ENCODE data around the gene RSPO4. TPM values are rescaled to one million over a fixed set of nuclear protein-coding genes. Genes with fewer than 3 reads are reported as not detected.

Gene RSPO4
- total RNA-seq, result not detected

DNA sequence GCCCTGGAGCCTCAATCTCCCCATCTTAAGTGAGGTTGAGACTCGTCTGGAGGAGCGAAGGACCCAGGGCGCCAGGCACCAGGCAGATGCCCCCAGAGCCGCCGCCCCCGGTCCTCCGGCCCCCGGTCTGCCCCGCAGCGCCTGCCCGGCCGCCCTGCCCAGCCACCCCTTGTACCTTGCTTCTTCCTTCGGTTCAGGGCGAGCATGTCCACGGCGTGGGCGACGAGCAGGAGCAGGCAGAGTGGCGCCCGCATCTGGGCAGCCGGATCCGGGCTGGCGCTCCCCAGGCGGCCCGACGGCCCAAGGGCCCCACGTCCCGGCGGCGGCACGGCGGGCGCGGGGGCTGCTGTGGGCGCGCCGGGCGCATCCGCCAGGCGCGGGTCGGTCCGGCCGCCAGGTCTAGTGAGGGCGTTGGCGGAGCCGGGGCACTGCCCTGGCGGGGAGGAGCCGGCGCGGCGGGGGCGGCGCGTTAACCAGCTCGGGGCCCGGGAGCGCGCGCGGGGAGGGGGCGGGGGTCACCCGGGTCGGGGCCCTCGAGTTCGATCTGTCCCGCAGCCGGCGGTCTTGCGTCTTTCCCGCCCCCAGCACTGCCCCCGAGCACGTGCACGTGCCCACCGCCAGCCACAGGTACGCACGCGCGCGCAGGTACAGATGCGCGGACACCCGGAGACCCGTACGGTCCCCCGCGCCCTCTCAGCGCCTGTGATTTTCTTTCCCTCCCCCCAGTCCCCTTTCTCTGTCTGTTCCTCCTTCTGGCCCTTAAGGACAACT is at the start of gene RSPO4:
Gene RSPO4 (minus strand): TSS at position 401 of the 771 bp plus-strand sequence. CDS start 147 bp downstream, at position 254.
- Histone ChIP-seq H3K27me3 (ENCODE audit: control insufficient read depth in 3 of 3, insufficient read depth in 3 of 3, low read length in 3 of 3) (peaks cover 53 to 69% (median 62%) of the 10 kb centered on the region in 3 donors), H3K27ac (ENCODE audit: low read depth, low read length) (no peak within 1 kb of the TSS), H3K9ac (ENCODE audit: low read depth in 1 of 3, low read length in 3 of 3) (no peak within 1 kb of the TSS), H3K9me3 (ENCODE audit: control insufficient read depth in 3 of 3, low read length in 3 of 3) (no peaks in the 10 kb centered on the region), H3K36me3 (ENCODE audit: control insufficient read depth in 3 of 3, insufficient read depth in 3 of 3, low read length in 3 of 3) (no peaks in the 10 kb centered on the region), H3K4me3 (ENCODE audit: low read length in 3 of 3) (no peak within 1 kb of the TSS), H3K4me1 (ENCODE audit: control insufficient read depth in 3 of 3, insufficient read depth in 3 of 3, low read length in 3 of 3) (no peaks in the 10 kb centered on the region)

DNA sequence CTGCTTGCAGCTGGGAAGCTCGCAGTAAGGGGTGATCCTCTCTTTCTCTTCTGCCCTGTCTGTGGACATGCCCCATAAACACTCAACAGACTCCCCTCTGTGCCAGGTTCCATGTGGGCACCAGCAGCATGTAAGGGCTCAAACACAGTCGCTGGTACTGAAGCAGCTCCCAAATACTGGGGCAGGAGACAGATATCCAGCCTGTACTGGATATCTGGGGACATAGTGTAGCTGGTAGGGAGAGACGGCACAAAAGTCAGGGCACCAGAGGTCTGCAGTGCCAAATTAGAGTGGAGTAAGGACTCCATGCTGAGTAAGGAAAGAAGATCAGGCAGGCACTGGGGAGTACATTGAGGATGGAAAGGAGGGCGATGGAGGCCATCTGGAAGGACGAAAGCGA is 48.3 kb upstream of the RSPO4 start:
- Histone ChIP-seq H3K27me3 (ENCODE audit: control insufficient read depth in 3 of 3, insufficient read depth in 3 of 3, low read length in 3 of 3) (no peaks in the 10 kb centered on the region), H3K27ac (ENCODE audit: low read depth, low read length) (no peak overlapping the region), H3K4me1 (ENCODE audit: control insufficient read depth in 3 of 3, insufficient read depth in 3 of 3, low read length in 3 of 3) (no peaks in the 10 kb centered on the region), H3K9me3 (ENCODE audit: control insufficient read depth in 3 of 3, low read length in 3 of 3) (peaks cover 0 to 3% (median 2%) of the 10 kb centered on the region in 3 donors), H3K36me3 (ENCODE audit: control insufficient read depth in 3 of 3, insufficient read depth in 3 of 3, low read length in 3 of 3) (no peaks in the 10 kb centered on the region), H3K4me3 (ENCODE audit: low read length in 3 of 3) (no peak overlapping the region), H3K9ac (ENCODE audit: low read depth in 1 of 3, low read length in 3 of 3) (no peak overlapping the region)

DNA sequence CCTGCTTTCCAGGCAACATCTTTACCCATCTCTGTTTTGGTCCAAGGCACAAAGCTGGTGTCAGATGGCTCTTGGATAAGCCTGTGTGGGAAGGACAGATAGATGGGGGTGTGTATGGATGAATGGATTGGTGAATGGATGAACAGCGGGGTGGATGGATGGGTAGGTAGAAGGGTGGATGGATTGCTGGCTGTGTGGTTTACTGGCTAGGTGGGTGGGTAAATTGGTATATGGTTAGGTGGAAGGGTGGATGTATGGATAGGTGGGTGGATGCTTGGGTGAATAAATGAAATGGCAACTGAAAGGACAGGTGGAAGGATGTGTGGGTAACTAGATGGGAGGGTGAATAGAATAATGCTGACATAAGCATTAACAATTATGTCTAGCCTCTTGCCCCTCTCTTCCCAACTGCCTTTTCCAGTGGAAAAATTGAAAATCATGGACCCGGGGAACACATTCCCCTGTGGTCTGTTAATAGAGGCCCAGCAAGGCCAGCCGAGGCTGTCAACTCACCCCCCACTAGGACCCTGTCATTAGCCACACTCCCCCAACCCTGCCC is 43.8 kb upstream of the RSPO4 start:
- H3K9ac ChIP-seq (ENCODE audit: low read depth in 1 of 3, low read length in 3 of 3), result no peak overlapping the region
- H3K27me3 ChIP-seq (ENCODE audit: control insufficient read depth in 3 of 3, insufficient read depth in 3 of 3, low read length in 3 of 3), result peaks cover 0 to 2% (median 0%) of the 10 kb centered on the region in 3 donors
- no peaks in the 10 kb centered on the region for H3K36me3 ChIP-seq (ENCODE audit: control insufficient read depth in 3 of 3, insufficient read depth in 3 of 3, low read length in 3 of 3)
- peaks cover 0 to 3% (median 2%) of the 10 kb centered on the region in 3 donors for H3K9me3 ChIP-seq (ENCODE audit: control insufficient read depth in 3 of 3, low read length in 3 of 3)
- no peak overlapping the region for H3K27ac ChIP-seq (ENCODE audit: low read depth, low read length)
- H3K4me3 ChIP-seq (ENCODE audit: low read length in 3 of 3), result no peak overlapping the region
- no peaks in the 10 kb centered on the region for H3K4me1 ChIP-seq (ENCODE audit: control insufficient read depth in 3 of 3, insufficient read depth in 3 of 3, low read length in 3 of 3)

DNA sequence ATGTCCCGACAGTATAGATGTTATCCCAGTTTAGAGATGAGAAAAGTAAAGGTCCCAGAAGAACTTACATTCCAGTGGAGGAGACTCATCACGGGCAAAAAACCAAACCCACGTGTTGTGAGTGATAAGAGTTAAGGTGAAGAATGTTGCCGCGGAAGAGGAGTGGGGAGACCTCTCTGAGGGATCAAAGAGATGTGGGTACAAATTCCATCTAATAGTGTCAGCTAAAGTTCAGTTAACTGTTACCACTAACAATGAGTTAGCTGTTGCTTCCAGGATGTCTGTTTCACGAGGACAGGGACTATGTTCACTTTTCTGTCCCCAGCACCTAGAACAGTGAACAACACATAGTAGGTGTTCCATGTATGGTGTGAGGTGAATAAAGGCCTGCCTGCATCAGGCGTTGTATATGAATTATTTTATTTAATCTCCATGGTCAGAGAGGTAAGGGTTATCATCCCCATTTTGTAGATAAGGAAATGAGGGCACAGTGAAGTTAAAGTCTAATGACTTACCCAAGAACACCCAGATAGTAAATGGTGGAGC is 39.8 kb upstream of the RSPO4 start:
- Histone ChIP-seq H3K27me3 (ENCODE audit: control insufficient read depth in 3 of 3, insufficient read depth in 3 of 3, low read length in 3 of 3) (peaks cover 0 to 4% (median 0%) of the 10 kb centered on the region in 3 donors), H3K9me3 (ENCODE audit: control insufficient read depth in 3 of 3, low read length in 3 of 3) (no peaks in the 10 kb centered on the region), H3K4me3 (ENCODE audit: low read length in 3 of 3) (no peak overlapping the region), H3K36me3 (ENCODE audit: control insufficient read depth in 3 of 3, insufficient read depth in 3 of 3, low read length in 3 of 3) (no peaks in the 10 kb centered on the region), H3K4me1 (ENCODE audit: control insufficient read depth in 3 of 3, insufficient read depth in 3 of 3, low read length in 3 of 3) (no peaks in the 10 kb centered on the region), H3K27ac (ENCODE audit: low read depth, low read length) (no peak overlapping the region), H3K9ac (ENCODE audit: low read depth in 1 of 3, low read length in 3 of 3) (no peak overlapping the region)

DNA sequence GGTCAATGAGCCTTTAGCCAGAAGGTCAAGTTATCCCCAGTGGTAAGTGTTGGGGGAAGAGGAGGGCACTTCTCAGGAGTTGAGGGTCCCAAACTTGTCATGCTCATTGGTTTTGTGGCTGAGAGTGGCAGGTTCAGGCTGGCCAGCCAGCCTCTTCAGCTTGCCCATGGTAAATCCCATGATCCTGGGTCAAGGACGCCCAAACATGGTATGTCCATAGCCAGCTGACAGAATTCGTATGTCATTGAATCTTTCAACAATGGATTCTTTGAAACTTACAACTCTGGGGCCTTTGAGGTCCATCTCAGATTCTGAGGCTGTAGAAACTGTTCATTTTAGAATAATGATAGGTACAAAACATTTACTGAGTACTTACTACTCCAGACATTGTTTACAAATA is 36.1 kb upstream of the RSPO4 start:
- H3K9ac ChIP-seq (ENCODE audit: low read depth in 1 of 3, low read length in 3 of 3), result no peak overlapping the region

DNA sequence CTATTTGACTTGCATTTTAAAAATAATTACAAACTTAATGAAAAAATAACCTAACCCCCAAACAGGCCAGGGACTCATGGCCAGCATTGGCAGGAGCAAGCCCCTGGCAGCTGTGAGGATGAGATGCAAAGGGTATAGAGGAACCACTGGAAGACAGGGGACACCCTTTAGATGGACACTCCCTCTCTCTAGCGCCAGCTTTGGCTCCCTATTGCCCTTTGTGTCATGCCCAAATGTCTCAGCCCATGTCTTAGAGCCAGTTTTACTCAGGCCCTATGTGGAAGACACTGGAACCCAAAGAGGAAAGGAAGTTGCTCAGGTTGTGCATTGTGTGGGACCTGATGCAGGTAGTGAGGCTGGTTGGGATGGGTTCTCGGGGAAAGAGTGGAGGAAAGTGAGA is 34.9 kb upstream of the RSPO4 start:
- no peak overlapping the region for H3K9ac ChIP-seq (ENCODE audit: low read depth in 1 of 3, low read length in 3 of 3)
- no peaks in the 10 kb centered on the region for H3K4me1 ChIP-seq (ENCODE audit: control insufficient read depth in 3 of 3, insufficient read depth in 3 of 3, low read length in 3 of 3)
- no peaks in the 10 kb centered on the region for H3K9me3 ChIP-seq (ENCODE audit: control insufficient read depth in 3 of 3, low read length in 3 of 3)
- H3K4me3 ChIP-seq (ENCODE audit: low read length in 3 of 3), result no peak overlapping the region
- peaks cover 0 to 8% (median 2%) of the 10 kb centered on the region in 3 donors for H3K27me3 ChIP-seq (ENCODE audit: control insufficient read depth in 3 of 3, insufficient read depth in 3 of 3, low read length in 3 of 3)
- H3K27ac ChIP-seq (ENCODE audit: low read depth, low read length), result no peak overlapping the region
- H3K36me3 ChIP-seq (ENCODE audit: control insufficient read depth in 3 of 3, insufficient read depth in 3 of 3, low read length in 3 of 3), result no peaks in the 10 kb centered on the region

More for the DNA sequence above, 36.1 kb upstream of the RSPO4 start:
- Histone ChIP-seq H3K9me3 (ENCODE audit: control insufficient read depth in 3 of 3, low read length in 3 of 3) (no peaks in the 10 kb centered on the region), H3K4me3 (ENCODE audit: low read length in 3 of 3) (no peak overlapping the region), H3K27ac (ENCODE audit: low read depth, low read length) (no peak overlapping the region), H3K4me1 (ENCODE audit: control insufficient read depth in 3 of 3, insufficient read depth in 3 of 3, low read length in 3 of 3) (no peaks in the 10 kb centered on the region), H3K27me3 (ENCODE audit: control insufficient read depth in 3 of 3, insufficient read depth in 3 of 3, low read length in 3 of 3) (peaks cover 0 to 8% (median 4%) of the 10 kb centered on the region in 3 donors), H3K36me3 (ENCODE audit: control insufficient read depth in 3 of 3, insufficient read depth in 3 of 3, low read length in 3 of 3) (no peaks in the 10 kb centered on the region)

DNA sequence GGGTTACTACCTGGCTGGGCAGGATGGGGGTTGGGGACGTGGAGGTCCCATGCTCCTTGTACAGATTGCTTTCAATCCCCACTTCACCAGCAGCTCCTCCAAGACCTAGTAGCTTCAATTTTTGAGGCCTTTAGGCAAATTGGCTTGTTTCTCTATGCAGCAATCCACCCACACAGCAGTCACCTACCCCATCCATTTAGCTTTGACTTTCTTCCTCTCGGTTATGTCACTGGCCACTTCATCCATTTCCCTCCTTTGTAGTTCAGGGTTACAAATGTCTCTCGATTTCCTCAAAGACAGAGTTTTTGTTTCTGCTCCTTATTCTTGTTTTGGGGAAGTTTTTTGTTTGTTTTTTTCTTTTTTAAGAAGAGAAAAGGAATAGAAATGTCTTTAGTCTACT is 33.4 kb upstream of the RSPO4 start:
- H3K9me3 ChIP-seq (ENCODE audit: control insufficient read depth in 3 of 3, low read length in 3 of 3), result no peaks in the 10 kb centered on the region
- peaks cover 0 to 8% (median 2%) of the 10 kb centered on the region in 3 donors for H3K27me3 ChIP-seq (ENCODE audit: control insufficient read depth in 3 of 3, insufficient read depth in 3 of 3, low read length in 3 of 3)
- no peak overlapping the region for H3K27ac ChIP-seq (ENCODE audit: low read depth, low read length)
- no peak overlapping the region for H3K9ac ChIP-seq (ENCODE audit: low read depth in 1 of 3, low read length in 3 of 3)
- H3K4me3 ChIP-seq (ENCODE audit: low read length in 3 of 3), result no peak overlapping the region
- no peaks in the 10 kb centered on the region for H3K4me1 ChIP-seq (ENCODE audit: control insufficient read depth in 3 of 3, insufficient read depth in 3 of 3, low read length in 3 of 3)
- H3K36me3 ChIP-seq (ENCODE audit: control insufficient read depth in 3 of 3, insufficient read depth in 3 of 3, low read length in 3 of 3), result no peaks in the 10 kb centered on the region

DNA sequence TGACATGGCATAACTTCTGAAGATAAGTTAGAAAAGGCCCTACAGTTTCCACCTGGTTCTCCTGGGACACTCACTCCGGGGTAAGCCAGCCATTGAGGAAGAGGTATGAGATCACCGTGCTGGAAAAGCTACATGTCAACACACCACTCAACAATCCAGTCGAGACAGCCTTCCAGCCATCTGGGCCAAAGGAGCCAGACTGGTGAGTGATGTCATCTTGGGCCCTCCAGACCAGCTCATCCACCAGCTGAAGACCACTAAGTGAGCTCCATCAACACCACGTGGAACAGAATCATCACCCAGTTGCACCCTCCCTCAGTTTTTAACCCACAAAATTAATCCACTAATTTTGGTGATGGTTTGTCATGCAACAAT is 32.3 kb upstream of the RSPO4 start:
- Histone ChIP-seq H3K4me1 (ENCODE audit: control insufficient read depth in 3 of 3, insufficient read depth in 3 of 3, low read length in 3 of 3) (no peaks in the 10 kb centered on the region), H3K9ac (ENCODE audit: low read depth in 1 of 3, low read length in 3 of 3) (no peak overlapping the region), H3K27ac (ENCODE audit: low read depth, low read length) (no peak overlapping the region), H3K4me3 (ENCODE audit: low read length in 3 of 3) (no peak overlapping the region), H3K36me3 (ENCODE audit: control insufficient read depth in 3 of 3, insufficient read depth in 3 of 3, low read length in 3 of 3) (no peaks in the 10 kb centered on the region), H3K9me3 (ENCODE audit: control insufficient read depth in 3 of 3, low read length in 3 of 3) (no peaks in the 10 kb centered on the region), H3K27me3 (ENCODE audit: control insufficient read depth in 3 of 3, insufficient read depth in 3 of 3, low read length in 3 of 3) (peaks cover 0 to 8% (median 2%) of the 10 kb centered on the region in 3 donors)

DNA sequence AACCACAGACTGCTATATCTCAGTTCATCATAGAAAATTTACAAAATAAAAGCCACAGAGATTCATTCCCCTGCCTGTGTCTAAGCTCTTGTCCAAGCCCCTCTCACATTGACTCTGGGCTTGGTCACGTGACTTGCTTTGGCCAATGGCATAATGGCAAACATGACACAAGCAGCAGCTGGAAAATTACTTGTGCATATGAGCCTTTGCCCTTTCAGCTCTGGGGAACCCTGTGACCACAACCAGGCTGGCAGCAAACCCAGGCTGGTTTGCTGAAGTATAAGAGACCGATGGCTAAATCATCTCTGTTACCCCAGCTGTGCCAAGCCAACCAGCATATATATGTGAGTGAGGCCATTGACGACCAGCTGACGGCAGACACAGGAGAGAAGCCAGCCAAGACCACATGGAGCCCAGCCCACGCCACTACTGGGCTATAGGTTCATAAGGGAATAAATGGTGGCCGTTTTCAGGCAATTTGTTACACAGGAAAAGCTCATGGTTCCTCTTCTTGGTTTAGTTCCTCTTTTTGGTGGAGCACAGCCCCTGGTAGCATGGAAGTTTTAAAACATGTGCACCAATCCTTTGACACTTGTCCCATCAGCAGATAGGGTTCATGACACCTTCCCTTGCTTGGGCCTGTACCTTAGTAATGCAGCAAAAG is 31.8 kb upstream of the RSPO4 start:
- Histone ChIP-seq H3K27me3 (ENCODE audit: control insufficient read depth in 3 of 3, insufficient read depth in 3 of 3, low read length in 3 of 3) (peaks cover 0 to 8% (median 4%) of the 10 kb centered on the region in 3 donors), H3K9ac (ENCODE audit: low read depth in 1 of 3, low read length in 3 of 3) (no peak overlapping the region), H3K4me1 (ENCODE audit: control insufficient read depth in 3 of 3, insufficient read depth in 3 of 3, low read length in 3 of 3) (no peaks in the 10 kb centered on the region), H3K9me3 (ENCODE audit: control insufficient read depth in 3 of 3, low read length in 3 of 3) (no peaks in the 10 kb centered on the region), H3K27ac (ENCODE audit: low read depth, low read length) (no peak overlapping the region), H3K36me3 (ENCODE audit: control insufficient read depth in 3 of 3, insufficient read depth in 3 of 3, low read length in 3 of 3) (no peaks in the 10 kb centered on the region), H3K4me3 (ENCODE audit: low read length in 3 of 3) (no peak overlapping the region)

DNA sequence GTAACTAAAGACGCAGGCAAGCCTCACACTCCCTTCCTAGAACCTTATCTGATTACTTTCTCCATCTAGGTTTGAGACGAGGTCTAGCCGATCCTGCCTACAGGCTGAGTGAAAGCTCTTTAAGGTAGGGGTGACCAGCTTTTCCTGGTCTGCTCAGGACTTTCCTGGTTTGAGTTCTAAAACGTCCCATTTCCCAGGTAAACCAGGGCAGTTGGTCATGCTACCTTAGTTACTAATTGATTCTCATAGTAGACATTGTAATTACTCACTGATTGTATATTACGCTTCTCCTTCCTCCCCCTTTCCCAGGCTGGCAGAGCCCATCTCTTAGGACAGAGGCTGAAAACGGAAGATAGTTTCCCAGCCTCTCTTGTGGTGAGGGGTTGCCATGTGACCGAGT is 27.9 kb upstream of the RSPO4 start:
- Histone ChIP-seq H3K9ac (ENCODE audit: low read depth in 1 of 3, low read length in 3 of 3) (no peak overlapping the region), H3K4me1 (ENCODE audit: control insufficient read depth in 3 of 3, insufficient read depth in 3 of 3, low read length in 3 of 3) (no peaks in the 10 kb centered on the region), H3K4me3 (ENCODE audit: low read length in 3 of 3) (no peak overlapping the region), H3K9me3 (ENCODE audit: control insufficient read depth in 3 of 3, low read length in 3 of 3) (no peaks in the 10 kb centered on the region), H3K36me3 (ENCODE audit: control insufficient read depth in 3 of 3, insufficient read depth in 3 of 3, low read length in 3 of 3) (no peaks in the 10 kb centered on the region), H3K27ac (ENCODE audit: low read depth, low read length) (no peak overlapping the region), H3K27me3 (ENCODE audit: control insufficient read depth in 3 of 3, insufficient read depth in 3 of 3, low read length in 3 of 3) (peaks cover 0 to 4% (median 3%) of the 10 kb centered on the region in 3 donors)

Measured in skeletal muscle tissue (tissue), 4 donors.